HepG2 (cell line): Measurements from ENCODE around the gene UBAP1L. TPM values are rescaled to one million over a fixed set of nuclear protein-coding genes. Genes with fewer than 3 reads are reported as not detected.
A peak's percentile ranks its signal among the peaks of the same experiment; 100 is the strongest.

Experiments
- CBFB ChIP-seq: sonication (generic); formaldehyde crosslinking; IDR thresholded peaks from 2 replicates; pipeline ENCODE4 v1.4.0; 2020; ENCODE audit warnings: missing genetic modification reagents
- CREBL2 ChIP-seq: sonication (generic); formaldehyde crosslinking; IDR thresholded peaks from 2 replicates; pipeline ENCODE4 v1.8.1; 2023; ENCODE audit warnings: missing genetic modification reagents, mild to moderate bottlenecking, borderline replicate concordance
- GATAD2A ChIP-seq: IDR thresholded peaks from 2 replicates; pipeline ENCODE4 v1.6.1; 2016
- HIC2 ChIP-seq: sonication (generic); formaldehyde crosslinking; IDR thresholded peaks from 2 replicates; pipeline ENCODE4 v1.9.0; 2022; ENCODE audit warnings: low read depth, missing genetic modification reagents
- ISL2 ChIP-seq: sonication (generic); formaldehyde crosslinking; IDR thresholded peaks from 2 replicates; pipeline ENCODE4 v1.5.0; 2020; ENCODE audit warnings: missing genetic modification reagents
- MLX ChIP-seq: IDR thresholded peaks from 2 replicates; pipeline ENCODE4 v1.6.1; 2016
- NFAT5 ChIP-seq: sonication (generic); formaldehyde crosslinking; IDR thresholded peaks from 2 replicates; pipeline ENCODE4 v1.4.0; 2020; ENCODE audit warnings: missing genetic modification reagents
- PRPF4 ChIP-seq: fragments of 200-400 bp; formaldehyde crosslinking; IDR thresholded peaks from 2 replicates; pipeline ENCODE4 v1.6.1; 2016; ENCODE audit warnings: low read length, low read depth; ENCODE audit not compliant: poor library complexity, severe bottlenecking
- SMARCE1 ChIP-seq: fragments of 450-650 bp; IDR thresholded peaks from 2 replicates; pipeline ENCODE4 v1.6.1; 2017; ENCODE audit warnings: borderline replicate concordance
- SOX13 ChIP-seq, 3 experiments: fragments of 450-650 bp in 1 of 3; sonication (generic) in 1 of 3; formaldehyde crosslinking in 1 of 3; IDR thresholded peaks in 2 of 3; conservative IDR thresholded peaks in 1 of 3; 2 replicates each; pipeline versions ENCODE4 v1.5.0 to v1.6.1; 2016 to 2020; ENCODE audit warnings: antibody characterized with exemption in 1 of 3, mild to moderate bottlenecking in 1 of 3, missing compliant biosample characterization in 1 of 3, missing genetic modification reagents in 1 of 3, moderate library complexity in 1 of 3
- ZNF275 ChIP-seq: sonication (generic); formaldehyde crosslinking; IDR thresholded peaks from 2 replicates; pipeline ENCODE4 v1.8.0; 2022; ENCODE audit warnings: missing genetic modification reagents, mild to moderate bottlenecking, inconsistent platforms, borderline replicate concordance
- ZNF280D ChIP-seq: sonication (generic); formaldehyde crosslinking; IDR thresholded peaks from 2 replicates; pipeline ENCODE4 v1.5.1; 2020; ENCODE audit warnings: mild to moderate bottlenecking, missing genetic modification reagents
- ZNF569 ChIP-seq: sonication (generic); formaldehyde crosslinking; IDR thresholded peaks from 2 replicates; pipeline ENCODE4 v1.5.0; 2020; ENCODE audit warnings: mild to moderate bottlenecking, missing genetic modification reagents, moderate library complexity, borderline replicate concordance
- polyA plus RNA-seq, 8 experiments: library from polyadenylated mRNA; depleted of rRNA in 3 of 8; stranded (reverse) in 7 of 8; unstranded in 1 of 8; fragments of >200 nt; fragmentation: Illumina TruSeq in 4 of 8; extraction: Trizol in 4 of 8; gene quantifications; 2 replicates each; pipeline versions ENCODE4 v1.2.1 to v1.2.3, GENCODE V29; 2011 to 2016; ENCODE audit warnings: low read depth in 4 of 8, missing spikeins in 1 of 8, mixed read lengths in 1 of 8; ENCODE audit not compliant: insufficient read depth in 1 of 8
- total RNA-seq, 5 experiments: library from RNA; depleted of rRNA; stranded (reverse); fragments of >200 nt; fragmentation: Illumina TruSeq; extraction: Trizol; gene quantifications; 2 replicates each; pipeline ENCODE4 v1.2.3, GENCODE V29; 2016; ENCODE audit warnings: low read depth in 1 of 5

Gene UBAP1L
- total and polyA plus RNA-seq, 2 of the 13 experiments (the other 11 are each of a cell fraction or from before 2014, with no cell fraction given) = 0.86 to 1.4 TPM

GRCh38 chr15:65044724-65045481 lies 70.1 kb downstream of the UBAP1L start, which contains the start of gene SLC51B (continued):
- 0 out of 2 replicates have a peak, but pooled peaks have one; percentile 55 for TF ChIP-seq MLX (CRISPR knock-in tag)
- no peak for TF ChIP-seq SMARCE1
- peak; percentile 36 for TF ChIP-seq PRPF4
- no peak for TF ChIP-seq ZNF569
- TF ChIP-seq ZNF275 = no peak
- 0 out of 2 replicates have a peak, but pooled peaks have one; percentile 59 for TF ChIP-seq ZNF280D (CRISPR knock-in tag)
- peak; percentile 72; the same call in 1 of the 2 replicates for TF ChIP-seq ISL2 (CRISPR knock-in tag)
- no peak for TF ChIP-seq NFAT5 (CRISPR knock-in tag)
- peak; percentile 83; the same call in 1 of the 2 replicates for TF ChIP-seq HIC2 (CRISPR knock-in tag)
- TF ChIP-seq CBFB (CRISPR knock-in tag) = peak; percentile 56
- TF ChIP-seq CREBL2 (CRISPR knock-in tag) = 0 out of 2 replicates have a peak, but pooled peaks have one; percentile 39
- peak; percentile 96 for TF ChIP-seq GATAD2A
- TF ChIP-seq SOX13 (IDR thresholded peaks at IDR 0.05) = peak; percentile 84
- peak in 1 of 2 experiments; percentile 99; a peak in 2 of 4 replicates for TF ChIP-seq SOX13 (CRISPR knock-in tag; conservative IDR thresholded peaks at IDR 0.05 in 1 of 2, IDR thresholded peaks at IDR 0.05 in 1 of 2)
